Prostate gland (tissue), 2 donors: ENCODE results near the gene HSBP1L1. TPM values are rescaled to one million over a fixed set of nuclear protein-coding genes. Genes with fewer than 3 reads are reported as not detected.
A peak's percentile ranks its signal among the peaks of the same experiment; 100 is the strongest.

Experiments used
- DNase-seq: peaks from one replicate; pipeline ENCODE4 v3.0.0-alpha.2; 2019; ENCODE audit warnings: low spot score
- H3K27ac ChIP-seq, 2 donors: fragments of 200-600 bp; sonication (generic); 2 replicates each; pipeline ENCODE4 v1.5.1; 2017 to 2019
- H3K27me3 ChIP-seq: fragments of 200-600 bp; sonication (generic); replicated peaks from 2 replicates; pipeline ENCODE4 v1.5.1; 2019; ENCODE audit not compliant: insufficient read depth
- H3K36me3 ChIP-seq, 2 donors: fragments of 200-600 bp; sonication (generic); 1 replicate in 1 of 2; 2 replicates in 1 of 2; pipeline versions ENCODE4 v1.5.1 to v1.8.1; 2017 to 2019
- H3K4me1 ChIP-seq: fragments of 200-600 bp; sonication (generic); replicated peaks from 2 replicates; pipeline ENCODE4 v1.5.1; 2019
- H3K4me3 ChIP-seq, 2 donors: fragments of 200-600 bp; sonication (generic); 2 replicates each; pipeline ENCODE4 v1.5.1; 2017 to 2019
- H3K9me3 ChIP-seq: fragments of 200-600 bp; sonication (generic); 2 replicates; pipeline ENCODE4 v1.5.1; 2017
- POLR2A ChIP-seq: fragments of 450-650 bp; IDR thresholded peaks from one replicate; pipeline ENCODE4 v1.6.1; 2016; ENCODE audit warnings: antibody characterized with exemption, mild to moderate bottlenecking
- POLR2AphosphoS5 ChIP-seq: sonication (generic); formaldehyde crosslinking; IDR thresholded peaks from one replicate; pipeline ENCODE4 v1.6.1; 2017; ENCODE audit warnings: antibody characterized with exemption
- WGBS: methylation state at CpG from one replicate; pipeline ENCODE4 v1.1.5; 2018; 5-methylcytosine and 5-hydroxymethylcytosine counted together
- intact Hi-C: fragments of 100-400 bp; cut with DNase I; formaldehyde crosslinking; loops from one replicate; pipeline ENCODE4 v1.14.2; 2022
- total RNA-seq, 2 donors: library from RNA; depleted of rRNA; stranded (reverse); fragments of >200 nt; gene quantifications; one replicate each; pipeline ENCODE4 v1.1.0, GENCODE V29; 2016
- TF ChIP-seq, protein P1 (sequence below), 4 experiments: fragments of 200-600 bp in 2 of 4; fragments of 450-650 bp in 2 of 4; sonication (generic) in 2 of 4; IDR thresholded peaks; 1 replicate in 3 of 4; 2 replicates in 1 of 4; pipeline ENCODE4 v1.5.1; 2016 to 2019; ENCODE audit warnings: antibody characterized with exemption in 4 of 4, mild to moderate bottlenecking in 2 of 4, moderate library complexity in 2 of 4

HSBP1L1 gene
- total RNA-seq, 2 donors from 2014 or later: 20.4 to 66.9 TPM

DNA sequence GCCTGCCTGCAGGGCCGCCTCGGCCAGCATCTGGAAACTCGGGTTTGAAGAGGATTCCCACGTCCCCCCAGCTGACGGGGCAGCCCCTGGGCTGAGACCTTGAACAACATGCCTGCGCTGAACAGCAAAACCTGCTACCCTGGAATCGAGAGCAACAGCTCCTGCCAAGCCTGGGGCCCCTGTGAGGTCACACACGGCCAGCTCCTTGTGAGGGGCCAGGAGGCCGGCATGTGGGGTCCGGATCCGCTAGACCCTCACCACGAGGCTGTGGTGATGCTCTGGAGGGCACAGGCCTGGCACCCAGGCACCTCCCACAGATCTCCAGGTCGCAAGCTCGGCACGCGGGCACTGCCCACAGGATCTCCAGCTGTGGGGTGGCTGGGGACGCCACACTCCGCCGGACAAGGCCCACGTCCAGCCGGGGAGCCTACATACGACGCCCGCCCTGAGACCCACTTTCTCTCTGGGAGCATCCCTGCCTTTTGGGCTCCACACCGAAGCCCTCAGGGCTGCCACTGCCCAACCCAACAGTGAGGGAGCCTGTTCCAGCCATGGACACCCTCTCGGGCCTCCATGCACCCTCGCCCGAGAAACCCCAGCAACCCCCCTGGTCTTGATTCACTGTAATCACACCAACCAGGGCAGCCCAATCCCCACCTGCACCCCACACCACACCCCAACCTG lies 47.1 kb upstream of the HSBP1L1 start:
- no peak overlapping the region for H3K27ac ChIP-seq
- no peak overlapping the region for H3K4me3 ChIP-seq
- intact Hi-C loops: no loop called here
- H3K9me3 ChIP-seq: no peaks in the 10 kb centered on the region
- no peaks in the 10 kb centered on the region for H3K36me3 ChIP-seq
- DNase-seq: peak; percentile 3
- TF ChIP-seq, protein P1, sequence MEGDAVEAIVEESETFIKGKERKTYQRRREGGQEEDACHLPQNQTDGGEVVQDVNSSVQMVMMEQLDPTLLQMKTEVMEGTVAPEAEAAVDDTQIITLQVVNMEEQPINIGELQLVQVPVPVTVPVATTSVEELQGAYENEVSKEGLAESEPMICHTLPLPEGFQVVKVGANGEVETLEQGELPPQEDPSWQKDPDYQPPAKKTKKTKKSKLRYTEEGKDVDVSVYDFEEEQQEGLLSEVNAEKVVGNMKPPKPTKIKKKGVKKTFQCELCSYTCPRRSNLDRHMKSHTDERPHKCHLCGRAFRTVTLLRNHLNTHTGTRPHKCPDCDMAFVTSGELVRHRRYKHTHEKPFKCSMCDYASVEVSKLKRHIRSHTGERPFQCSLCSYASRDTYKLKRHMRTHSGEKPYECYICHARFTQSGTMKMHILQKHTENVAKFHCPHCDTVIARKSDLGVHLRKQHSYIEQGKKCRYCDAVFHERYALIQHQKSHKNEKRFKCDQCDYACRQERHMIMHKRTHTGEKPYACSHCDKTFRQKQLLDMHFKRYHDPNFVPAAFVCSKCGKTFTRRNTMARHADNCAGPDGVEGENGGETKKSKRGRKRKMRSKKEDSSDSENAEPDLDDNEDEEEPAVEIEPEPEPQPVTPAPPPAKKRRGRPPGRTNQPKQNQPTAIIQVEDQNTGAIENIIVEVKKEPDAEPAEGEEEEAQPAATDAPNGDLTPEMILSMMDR (IDR thresholded peaks at IDR 0.05): no peak
- TF ChIP-seq POLR2A: no peak
- no peak for TF ChIP-seq POLR2AphosphoS5
- no peaks in the 10 kb centered on the region for H3K4me1 ChIP-seq
- H3K27me3 ChIP-seq: no peaks in the 10 kb centered on the region
- whole genome bisulfite sequencing: 95% methylated on average over 28 of the region's 28 CpGs

- no peaks in the 10 kb centered on the region for H3K4me1 ChIP-seq
- H3K9me3 ChIP-seq: no peaks in the 10 kb centered on the region
- intact Hi-C loops: no loop called here
- no peak overlapping the region for H3K4me3 ChIP-seq
- no peaks in the 10 kb centered on the region for H3K27me3 ChIP-seq
- TF ChIP-seq POLR2A: no peak
- TF ChIP-seq POLR2AphosphoS5: no peak
- TF ChIP-seq, protein P1 (IDR thresholded peaks at IDR 0.05): no peak
- no peak overlapping the region for H3K27ac ChIP-seq
- WGBS: 97% methylated on average over 25 of the region's 25 CpGs
- no peaks in the 10 kb centered on the region for H3K36me3 ChIP-seq
- peak; percentile 2 for DNase-seq
Measured at GRCh38 chr18:79917853-79918614, 46.4 kb upstream of the HSBP1L1 start.

GRCh38 chr18:79918615-79919011 lies 45.8 kb upstream of the HSBP1L1 start:
- Histone ChIP-seq H3K27me3 (no peaks in the 10 kb centered on the region), H3K9me3 (no peaks in the 10 kb centered on the region), H3K36me3 (no peaks in the 10 kb centered on the region), H3K4me3 (no peak overlapping the region), H3K4me1 (no peaks in the 10 kb centered on the region), H3K27ac (no peak overlapping the region)
- TF ChIP-seq POLR2A (no peak), POLR2AphosphoS5 (no peak)
- TF ChIP-seq, protein P1 (IDR thresholded peaks at IDR 0.05): no peak
- peak; percentile 2 for DNase-seq
- intact Hi-C loops: no loop called here
- 95% methylated on average over 19 of the region's 20 CpGs for WGBS

DNA sequence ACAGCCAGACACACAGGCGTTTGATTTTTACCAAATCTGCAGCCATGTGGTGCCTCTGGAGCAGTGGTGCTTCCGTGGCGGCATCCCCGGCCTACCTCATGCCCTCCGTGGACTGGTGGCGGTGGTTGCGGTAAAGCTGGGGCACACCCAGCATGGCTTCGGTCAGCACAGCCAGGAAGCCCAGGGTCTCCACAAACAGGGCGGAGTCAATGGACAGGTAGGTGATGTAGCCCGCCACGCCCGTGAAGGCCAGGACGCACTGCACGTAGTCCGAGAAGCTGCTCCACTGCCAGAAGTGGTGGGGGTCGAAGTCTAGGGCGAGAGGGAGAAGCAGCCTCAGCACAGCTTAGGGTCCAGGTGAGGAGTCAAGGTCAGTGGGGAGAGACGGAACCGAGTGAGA lies 45.4 kb upstream of the HSBP1L1 start:
- WGBS: 98% methylated on average over 19 of the region's 19 CpGs
- no peaks in the 10 kb centered on the region for H3K27me3 ChIP-seq
- H3K9me3 ChIP-seq: no peaks in the 10 kb centered on the region
- no peak overlapping the region for H3K27ac ChIP-seq
- H3K4me3 ChIP-seq: no peak overlapping the region
- no peaks in the 10 kb centered on the region for H3K4me1 ChIP-seq
- intact Hi-C loops: no loop called here
- TF ChIP-seq, protein P1 (IDR thresholded peaks at IDR 0.05): no peak
- TF ChIP-seq POLR2AphosphoS5 (no peak), POLR2A (no peak)
- no peaks in the 10 kb centered on the region for H3K36me3 ChIP-seq
- peak; percentile 3 for DNase-seq
